Nephron progenitor cell (in vitro differentiated cells): ENCODE measurements around the gene LRP1B.
"Not testable (repeated sequence)": the region's sequence is repeated elsewhere in the genome, so short reads cannot be mapped to it uniquely, and the experiment has no call there.

Experiments
- DNase-seq: peaks from one replicate; pipeline ENCODE4 v3.0.0; 2021
- H3K27ac Mint-ChIP-seq: 2 replicates; pipeline ENCODE4 v1.8.0; 2021; ENCODE audit warnings: mild to moderate bottlenecking, moderate library complexity, mixed read lengths
- H3K27me3 Mint-ChIP-seq: 2 replicates; pipeline ENCODE4 v1.8.0; 2021; ENCODE audit warnings: mild to moderate bottlenecking, low read depth, mixed read lengths; ENCODE audit not compliant: poor library complexity
- H3K36me3 Mint-ChIP-seq: 2 replicates; pipeline ENCODE4 v1.8.0; 2021; ENCODE audit warnings: low read depth, mixed read lengths
- H3K4me1 Mint-ChIP-seq: 2 replicates; pipeline ENCODE4 v1.8.0; 2021; ENCODE audit warnings: mixed read lengths
- H3K4me3 Mint-ChIP-seq: 2 replicates; pipeline ENCODE4 v1.8.0; 2021; ENCODE audit warnings: mild to moderate bottlenecking, moderate library complexity, mixed read lengths
- H3K9me3 Mint-ChIP-seq: 2 replicates; pipeline ENCODE4 v1.8.0; 2021; ENCODE audit warnings: mild to moderate bottlenecking, moderate library complexity, mixed read lengths
- TF ChIP-seq, protein P1 (sequence below): fragments of 200-600 bp; sonication (generic); IDR thresholded peaks from 2 replicates; pipeline ENCODE4 v1.5.0; 2021; ENCODE audit warnings: antibody characterized with exemption

The LRP1B gene

DNA sequence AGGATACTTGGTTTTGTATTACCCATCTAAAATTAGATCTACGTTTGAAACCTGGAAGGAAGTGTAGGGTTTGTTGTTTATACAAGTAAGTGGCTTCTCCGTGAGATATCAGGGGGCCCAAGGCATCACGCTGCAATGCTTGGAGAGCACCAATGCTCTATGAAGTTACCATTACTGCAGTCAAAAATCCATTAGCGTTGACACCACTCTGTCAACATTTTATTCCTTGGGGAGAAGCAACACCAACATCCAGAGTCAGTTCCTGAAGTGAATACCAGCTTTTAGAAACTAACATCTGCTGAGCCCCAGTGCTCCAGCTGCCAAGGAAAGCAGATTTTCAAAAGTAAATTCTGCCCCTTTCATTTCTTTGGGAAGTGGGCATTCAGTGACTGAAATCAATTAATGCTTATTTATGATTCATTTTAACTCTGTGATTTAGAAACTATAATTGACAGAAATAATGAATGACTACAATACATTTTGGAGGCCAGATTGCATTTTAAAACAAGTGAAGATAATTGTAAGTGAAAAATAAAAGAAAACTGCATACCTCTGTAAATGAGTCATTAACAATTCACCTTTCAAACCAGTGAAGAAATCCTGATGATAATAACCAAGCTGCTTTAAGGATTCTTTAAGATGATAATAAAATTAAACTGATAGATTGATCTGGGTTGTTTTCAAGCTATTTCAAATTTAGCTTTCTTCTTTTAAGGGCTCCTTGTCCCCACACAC is 30.5 kb downstream of the LRP1B start:
- no peak for DNase-seq
- Mint-ChIP-seq H3K4me1 (no peaks in the 10 kb centered on the region), H3K9me3 (no peaks in the 10 kb centered on the region), H3K27ac (peak overlapping the region; percentile 32), H3K27me3 (no peaks in the 10 kb centered on the region), H3K36me3 (no peaks in the 10 kb centered on the region), H3K4me3 (no peak overlapping the region)
- TF ChIP-seq, protein P1, sequence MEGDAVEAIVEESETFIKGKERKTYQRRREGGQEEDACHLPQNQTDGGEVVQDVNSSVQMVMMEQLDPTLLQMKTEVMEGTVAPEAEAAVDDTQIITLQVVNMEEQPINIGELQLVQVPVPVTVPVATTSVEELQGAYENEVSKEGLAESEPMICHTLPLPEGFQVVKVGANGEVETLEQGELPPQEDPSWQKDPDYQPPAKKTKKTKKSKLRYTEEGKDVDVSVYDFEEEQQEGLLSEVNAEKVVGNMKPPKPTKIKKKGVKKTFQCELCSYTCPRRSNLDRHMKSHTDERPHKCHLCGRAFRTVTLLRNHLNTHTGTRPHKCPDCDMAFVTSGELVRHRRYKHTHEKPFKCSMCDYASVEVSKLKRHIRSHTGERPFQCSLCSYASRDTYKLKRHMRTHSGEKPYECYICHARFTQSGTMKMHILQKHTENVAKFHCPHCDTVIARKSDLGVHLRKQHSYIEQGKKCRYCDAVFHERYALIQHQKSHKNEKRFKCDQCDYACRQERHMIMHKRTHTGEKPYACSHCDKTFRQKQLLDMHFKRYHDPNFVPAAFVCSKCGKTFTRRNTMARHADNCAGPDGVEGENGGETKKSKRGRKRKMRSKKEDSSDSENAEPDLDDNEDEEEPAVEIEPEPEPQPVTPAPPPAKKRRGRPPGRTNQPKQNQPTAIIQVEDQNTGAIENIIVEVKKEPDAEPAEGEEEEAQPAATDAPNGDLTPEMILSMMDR: no peak

DNA sequence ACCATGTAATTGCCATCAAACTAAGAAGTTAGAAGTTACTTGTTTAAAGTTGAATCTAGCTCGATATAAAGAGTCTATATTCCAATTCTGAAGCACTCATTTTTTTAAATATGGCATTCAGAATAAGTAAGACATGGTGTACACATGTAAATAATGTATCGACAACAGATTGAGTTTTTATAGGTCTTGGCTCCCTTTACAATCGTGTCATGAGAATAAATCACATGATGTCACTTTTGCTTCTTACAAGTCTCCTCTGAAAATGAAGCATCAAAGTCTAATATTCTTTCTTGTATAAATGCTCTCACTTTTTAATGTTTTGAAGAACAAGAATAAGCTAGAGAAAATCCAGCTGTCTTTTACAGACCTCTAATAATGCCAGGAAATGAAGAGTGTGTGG is 33.1 kb downstream of the LRP1B start:
- no peaks in the 10 kb centered on the region for H3K4me1 Mint-ChIP-seq
- DNase-seq: no peak

DNA sequence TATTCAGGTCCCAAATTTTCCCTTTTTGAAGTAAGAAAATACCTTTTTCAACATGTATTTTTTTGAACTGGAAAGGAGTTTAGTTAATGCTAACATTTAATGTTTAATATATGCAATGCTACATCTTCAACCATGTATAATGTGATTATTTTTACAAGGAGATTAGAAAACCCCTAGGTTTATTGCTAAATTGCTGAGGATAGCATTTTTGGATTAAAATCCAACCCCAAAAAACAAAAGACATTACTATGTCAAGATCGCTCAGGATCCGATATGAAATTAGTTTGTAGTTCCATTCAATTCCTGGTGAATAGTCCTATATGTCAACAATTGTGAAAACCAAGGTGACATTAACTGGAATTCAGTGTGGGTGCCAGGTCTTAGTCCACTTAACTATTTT is 35.2 kb downstream of the LRP1B start:
- Mint-ChIP-seq H3K27ac (no peak overlapping the region), H3K27me3 (no peaks in the 10 kb centered on the region), H3K36me3 (no peaks in the 10 kb centered on the region), H3K4me1 (no peaks in the 10 kb centered on the region), H3K4me3 (no peak overlapping the region), H3K9me3 (no peaks in the 10 kb centered on the region)
- TF ChIP-seq, protein P1: no peak
- no peak for DNase-seq

More for the DNA sequence above, 33.1 kb downstream of the LRP1B start:
- TF ChIP-seq, protein P1: no peak
- Mint-ChIP-seq H3K36me3 (no peaks in the 10 kb centered on the region), H3K9me3 (no peaks in the 10 kb centered on the region), H3K4me3 (no peak overlapping the region), H3K27ac (no peak overlapping the region), H3K27me3 (no peaks in the 10 kb centered on the region)

DNA sequence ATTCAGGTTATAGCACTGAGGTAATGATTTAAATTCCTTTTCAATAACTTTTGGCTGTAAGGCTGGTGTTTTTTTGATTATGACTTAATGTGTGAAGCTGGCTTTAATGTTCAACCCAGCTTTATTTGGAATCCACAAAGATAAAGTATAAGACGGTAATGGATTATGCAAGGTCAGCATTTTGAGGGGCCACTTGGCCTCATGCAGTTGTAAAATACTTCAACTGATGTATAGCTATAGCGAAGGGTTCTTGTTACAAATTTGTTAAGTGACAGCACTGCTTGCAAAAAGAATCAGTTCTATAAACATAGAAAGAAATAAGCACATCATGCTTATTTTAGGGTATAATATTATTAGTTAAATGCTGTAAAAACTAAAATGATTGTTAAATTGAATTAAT is 36.6 kb downstream of the LRP1B start:
- H3K9me3 Mint-ChIP-seq: no peaks in the 10 kb centered on the region
- no peaks in the 10 kb centered on the region for H3K27me3 Mint-ChIP-seq
- DNase-seq: no peak
- H3K27ac Mint-ChIP-seq: no peak overlapping the region
- no peaks in the 10 kb centered on the region for H3K36me3 Mint-ChIP-seq
- no peak overlapping the region for H3K4me3 Mint-ChIP-seq
- TF ChIP-seq, protein P1: no peak
- H3K4me1 Mint-ChIP-seq: no peaks in the 10 kb centered on the region

DNA sequence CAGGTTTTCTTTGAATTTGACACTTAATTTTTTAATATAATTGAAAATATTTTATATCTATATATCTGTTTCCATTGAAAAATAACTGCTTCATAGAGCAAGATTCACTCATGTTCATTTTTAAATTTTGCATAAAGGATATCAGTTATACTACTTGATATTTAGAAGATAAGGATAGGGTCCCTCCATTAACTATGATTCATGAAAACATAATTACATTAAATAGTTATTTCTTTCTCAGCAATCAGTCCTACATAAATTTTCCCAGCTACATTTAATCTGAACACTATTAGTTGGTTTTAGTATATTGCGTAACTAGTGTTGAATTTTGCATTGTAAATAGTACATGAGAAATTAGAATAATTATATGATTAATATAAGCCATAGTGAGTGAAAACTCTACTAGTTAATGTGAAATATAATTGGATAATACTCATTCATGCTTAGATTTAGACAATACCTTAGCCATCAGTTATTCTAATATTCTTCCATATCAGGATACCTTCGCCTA is 42.7 kb downstream of the LRP1B start:
- no peak for DNase-seq
- Mint-ChIP-seq H3K27ac (no peak overlapping the region), H3K4me3 (no peak overlapping the region), H3K27me3 (peaks cover 2% of the 10 kb centered on the region), H3K9me3 (no peaks in the 10 kb centered on the region), H3K4me1 (no peaks in the 10 kb centered on the region), H3K36me3 (no peaks in the 10 kb centered on the region)
- TF ChIP-seq, protein P1: no peak

DNA sequence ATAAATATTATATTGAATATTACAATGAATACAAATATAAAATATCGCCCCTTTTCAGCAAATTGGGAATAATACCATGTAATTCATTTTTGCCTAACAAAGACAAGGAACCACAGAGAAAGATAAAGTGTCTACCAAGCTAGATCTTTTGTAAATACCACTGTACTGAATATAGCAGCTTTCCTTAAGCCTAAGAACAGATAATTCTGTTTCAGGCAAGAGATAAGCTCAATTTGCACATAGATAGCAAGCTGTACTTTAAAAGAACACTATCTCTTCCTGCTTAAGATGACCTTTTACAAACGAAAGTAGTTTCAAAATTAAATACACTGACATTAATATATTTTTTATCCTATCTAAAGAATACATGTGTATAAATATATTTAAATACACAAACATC is 43.2 kb downstream of the LRP1B start:
- not testable (repeated sequence) for H3K36me3 Mint-ChIP-seq, H3K4me1 Mint-ChIP-seq, H3K27ac Mint-ChIP-seq, H3K9me3 Mint-ChIP-seq, H3K4me3 Mint-ChIP-seq, DNase-seq, H3K27me3 Mint-ChIP-seq
